A549 treated with ZK216348 at 1 μM for 4 hours (cell line): Measurements from ENCODE around the gene NEAT1. TPM values are rescaled to one million over a fixed set of nuclear protein-coding genes. Genes with fewer than 3 reads are reported as not detected.

Experiments used
- total RNA-seq: library from RNA; stranded (reverse); fragments of 200-300 nt; extraction: Qiagen RNA extraction; gene quantifications from 5 replicates; pipeline ENCODE4 v1.2.3, GENCODE V29; 2022; ENCODE audit warnings: low read depth

Gene NEAT1
- total RNA-seq, result 137 to 311 TPM (median 219 TPM) in 5 replicates

GRCh38 chr11:65422633-65423515 is at the start of gene NEAT1:
NEAT1 (plus strand) TSS chr11:65422798.

GRCh38 chr11:65382033-65382803 is 40.4 kb upstream of the NEAT1 start, which contains the start of gene SLC25A45:
SLC25A45 (minus strand) TSS chr11:65382646; CDS start chr11:65381951, 695 bp downstream.

GRCh38 chr11:65386307-65387140 is 36.1 kb upstream of the NEAT1 start, which contains the start of gene FRMD8:
FRMD8 (plus strand) TSS chr11:65386637; CDS start chr11:65387037, 400 bp downstream.

Other genes starting within 250 kb of the NEAT1 start
- 75.9 to 131 TPM (median 115 TPM) in 5 replicates for gene CAPN1, start 240.9 kb upstream of the NEAT1 start, total RNA-seq
- gene POLA2, start 160.8 kb upstream of the NEAT1 start, total RNA-seq, result 13.8 to 24.5 TPM (median 18.0 TPM) in 5 replicates
- 13.7 to 22.4 TPM (median 14.9 TPM) in 5 replicates for gene CDC42EP2, start 107.9 kb upstream of the NEAT1 start, total RNA-seq
- gene DPF2, start 88.9 kb upstream of the NEAT1 start, total RNA-seq, result 39.2 to 48.6 TPM (median 42.1 TPM) in 5 replicates
- 0.39 to 1.2 TPM (median 1.1 TPM) in 5 replicates for gene TIGD3, start 68.0 kb upstream of the NEAT1 start, total RNA-seq
- 10.4 to 16.8 TPM (median 13.0 TPM) in 5 replicates for gene SLC25A45, start 40.2 kb upstream of the NEAT1 start, total RNA-seq
- gene FRMD8, start 36.2 kb upstream of the NEAT1 start, total RNA-seq, result 29.3 to 69.2 TPM (median 58.5 TPM) in 5 replicates
- 34.8 to 90.0 TPM (median 83.9 TPM) in 5 replicates for gene MALAT1, start 76.2 kb downstream of the NEAT1 start, total RNA-seq
- gene SCYL1, start 102.3 kb downstream of the NEAT1 start, total RNA-seq, result 35.8 to 64.9 TPM (median 61.7 TPM) in 5 replicates
- 67.5 to 157 TPM (median 130 TPM) in 5 replicates for gene LTBP3, start 135.6 kb downstream of the NEAT1 start, total RNA-seq
- 60.7 to 80.8 TPM (median 71.8 TPM) in 5 replicates for gene ZNRD2, start 147.7 kb downstream of the NEAT1 start, total RNA-seq
- gene FAM89B, start 149.7 kb downstream of the NEAT1 start, total RNA-seq, result 20.9 to 62.5 TPM (median 57.0 TPM) in 5 replicates
- 25.8 to 50.8 TPM (median 45.7 TPM) in 5 replicates for gene EHBP1L1, start 153.3 kb downstream of the NEAT1 start, total RNA-seq
- gene KCNK7, start 173.0 kb downstream of the NEAT1 start, total RNA-seq, result 0.22 to 2.3 TPM (median 0.94 TPM) in 4 of 5 replicates, not detected in the other
- gene MAP3K11, start 191.4 kb downstream of the NEAT1 start, total RNA-seq, result 25.9 to 57.4 TPM (median 50.9 TPM) in 5 replicates
- 19.9 to 40.4 TPM (median 37.0 TPM) in 5 replicates for gene PCNX3, start 193.0 kb downstream of the NEAT1 start, total RNA-seq
- 7.6 to 22.6 TPM (median 19.8 TPM) in 5 replicates for gene SIPA1, start 215.3 kb downstream of the NEAT1 start, total RNA-seq
- 54.3 to 80.3 TPM (median 76.8 TPM) in 5 replicates for gene RELA, start 240.1 kb downstream of the NEAT1 start, total RNA-seq